ENCODE results near the gene C22orf31.

The C22orf31 gene

GRCh38 chr22:29053048-29053702 is 8.5 kb downstream of the C22orf31 start:
- no peak for TF ChIP-seq CTCF (IDR thresholded peaks at IDR 0.05; ENCODE audit: low read depth, low read length)
- no peak for DNase-seq (ENCODE audit: extremely low read depth, low read depth)

GRCh38 chr22:29050457-29050856 is 11.2 kb downstream of the C22orf31 start:
- no peak for TF ChIP-seq CTCF (IDR thresholded peaks at IDR 0.05; ENCODE audit: low read depth, low read length)
- no peak for DNase-seq (ENCODE audit: extremely low read depth, low read depth)

- no peak for TF ChIP-seq CTCF (IDR thresholded peaks at IDR 0.05; ENCODE audit: low read depth, low read length)
- DNase-seq (ENCODE audit: extremely low read depth, low read depth) = no peak
Observed at GRCh38 chr22:29049655-29050263, 11.9 kb downstream of the C22orf31 start.

GRCh38 chr22:29048822-29049654 is 12.6 kb downstream of the C22orf31 start:
- no peak for TF ChIP-seq CTCF (IDR thresholded peaks at IDR 0.05; ENCODE audit: low read depth, low read length)
- DNase-seq (ENCODE audit: extremely low read depth, low read depth) = no peak

GRCh38 chr22:29044657-29045176 is 16.9 kb downstream of the C22orf31 start:
- TF ChIP-seq CTCF (IDR thresholded peaks at IDR 0.05; ENCODE audit: low read depth, low read length) = no peak
- no peak for DNase-seq (ENCODE audit: extremely low read depth, low read depth)

- no peak for DNase-seq (ENCODE audit: extremely low read depth, low read depth)
- no peak for TF ChIP-seq CTCF (IDR thresholded peaks at IDR 0.05; ENCODE audit: low read depth, low read length)
Observed at GRCh38 chr22:29043906-29044575, 17.6 kb downstream of the C22orf31 start.

Data from AG09319 (cell line).